Colonic mucosa (tissue), 4 donors: ENCODE data around the gene FREM3. TPM values are rescaled to one million over a fixed set of nuclear protein-coding genes. Genes with fewer than 3 reads are reported as not detected.

Experiments
- DNase-seq: peaks from one replicate; pipeline ENCODE4 v3.0.0-alpha.2; 2020
- H3K27ac ChIP-seq: fragments of 200-600 bp; one replicate; pipeline ENCODE4 v1.8.0; 2021
- H3K27me3 ChIP-seq: fragments of 200-600 bp; one replicate; pipeline ENCODE4 v1.8.0; 2021
- H3K36me3 ChIP-seq: fragments of 200-600 bp; one replicate; pipeline ENCODE4 v1.8.0; 2021
- H3K4me1 ChIP-seq: fragments of 200-600 bp; one replicate; pipeline ENCODE4 v1.8.0; 2021; ENCODE audit warnings: mild to moderate bottlenecking
- H3K4me3 ChIP-seq: fragments of 200-600 bp; one replicate; pipeline ENCODE4 v1.8.0; 2021
- H3K9ac ChIP-seq, 2 donors: one replicate each; pipeline ENCODE4 v1.7.0; 2013; ENCODE audit warnings: control low read depth in 2 of 2, low read depth in 2 of 2, low read length in 2 of 2
- H3K9me3 ChIP-seq: fragments of 200-600 bp; one replicate; pipeline ENCODE4 v1.8.0; 2021
- CTCF ChIP-seq: fragments of 200-600 bp; IDR thresholded peaks from one replicate; pipeline ENCODE4 v1.8.0; 2022; ENCODE audit warnings: antibody characterized with exemption, mild to moderate bottlenecking
- intact Hi-C: fragments of 100-400 bp; cut with DNase I; formaldehyde crosslinking; loops from one replicate; pipeline ENCODE4 v1.14.1; 2022
- total RNA-seq, 2 donors: library from RNA; stranded (reverse); fragmentation: NEBNext Ultra II Directional in 1 of 2; extraction: Animal tissue kit (Norgen Biotek cat#: 25700) in 1 of 2; gene quantifications; one replicate each; pipeline ENCODE4 v1.2.1, GENCODE V29; 2021
- donor health status: healthy.
- donor health status: DM: no; HTN: no; CAD: no.
- donor health status: DM: no; HTN: no; CAD: no.

Gene FREM3
- total RNA-seq, 2 donors from 2014 or later = 0.05 TPM; not detected in 1

DNA sequence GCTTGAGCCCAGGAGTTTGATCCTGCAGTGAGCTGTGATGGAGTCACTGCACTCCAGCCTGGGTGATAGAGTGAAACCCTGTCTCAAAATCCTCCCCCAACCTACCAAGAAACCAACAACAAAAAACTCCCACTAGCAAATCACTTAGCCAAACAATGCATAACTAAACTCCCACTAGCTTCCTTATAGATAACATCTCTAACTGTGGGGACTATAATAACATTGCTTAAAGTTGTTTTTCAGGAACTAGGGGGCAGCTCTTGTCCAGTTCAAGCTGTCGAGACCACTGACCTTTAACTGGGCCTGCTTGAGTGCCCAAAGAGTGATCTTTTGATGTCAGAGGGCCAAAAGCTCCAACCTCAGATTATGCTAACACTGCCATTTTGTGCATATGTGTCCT is 81.7 kb downstream of the FREM3 start:
- no peaks in the 10 kb centered on the region for H3K4me1 ChIP-seq
- H3K27ac ChIP-seq = no peak overlapping the region
- no peaks in the 10 kb centered on the region for H3K36me3 ChIP-seq
- intact Hi-C loops = no loop called here
- no peaks in the 10 kb centered on the region for H3K9me3 ChIP-seq
- no peaks in the 10 kb centered on the region for H3K27me3 ChIP-seq
- H3K9ac ChIP-seq = no peak overlapping the region
- no peak for DNase-seq
- TF ChIP-seq CTCF = no peak
- no peak overlapping the region for H3K4me3 ChIP-seq

DNA sequence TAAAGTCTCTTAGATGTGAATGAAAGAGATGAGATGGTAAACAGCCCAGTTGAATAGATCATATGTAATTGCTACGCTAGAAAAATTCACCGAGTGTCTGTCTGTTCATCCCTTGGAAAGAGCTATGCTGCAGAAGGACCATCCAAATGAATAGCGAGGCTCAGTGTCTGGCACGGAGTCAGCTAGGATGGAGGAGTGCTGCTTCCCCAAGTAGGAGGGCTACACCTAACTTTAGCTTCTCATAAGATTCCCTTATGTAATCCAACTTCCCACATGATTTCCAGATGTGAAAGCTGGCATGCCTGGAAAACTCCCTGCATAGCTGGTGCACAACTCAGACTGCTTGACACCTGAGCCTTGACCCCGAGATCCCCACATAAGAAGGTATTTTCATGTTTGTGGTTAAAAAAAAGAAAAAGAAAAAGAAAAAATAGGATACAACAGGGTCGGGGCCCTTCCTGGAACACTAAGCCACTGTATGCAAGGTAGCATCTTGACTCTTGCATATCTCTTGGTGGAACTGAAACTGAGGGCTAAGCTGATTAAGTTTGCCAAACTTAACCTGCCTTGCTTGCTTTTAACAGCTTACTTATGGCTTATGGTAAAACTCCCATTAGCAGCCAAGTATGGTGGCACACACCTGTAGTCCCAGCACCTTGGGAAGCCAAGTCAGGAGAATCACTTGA is 82.3 kb downstream of the FREM3 start:
- intact Hi-C loops = no loop called here
- DNase-seq = no peak
- no peak for TF ChIP-seq CTCF
- no peaks in the 10 kb centered on the region for H3K9me3 ChIP-seq
- no peak overlapping the region for H3K4me3 ChIP-seq
- no peaks in the 10 kb centered on the region for H3K4me1 ChIP-seq
- no peak overlapping the region for H3K9ac ChIP-seq
- no peaks in the 10 kb centered on the region for H3K27me3 ChIP-seq
- H3K27ac ChIP-seq = no peak overlapping the region
- H3K36me3 ChIP-seq = no peaks in the 10 kb centered on the region

GRCh38 chr4:143616771-143617170 is 83.7 kb downstream of the FREM3 start:
- H3K27ac ChIP-seq = no peak overlapping the region
- no peaks in the 10 kb centered on the region for H3K27me3 ChIP-seq
- H3K9ac ChIP-seq = no peak overlapping the region
- no peak overlapping the region for H3K4me3 ChIP-seq
- no peaks in the 10 kb centered on the region for H3K36me3 ChIP-seq
- TF ChIP-seq CTCF = no peak
- intact Hi-C loops = no loop called here
- no peak for DNase-seq
- no peaks in the 10 kb centered on the region for H3K9me3 ChIP-seq
- no peaks in the 10 kb centered on the region for H3K4me1 ChIP-seq

- H3K27ac ChIP-seq = no peak overlapping the region
- TF ChIP-seq CTCF = no peak
These were observed 91.0 kb downstream of the FREM3 start for GRCh38 chr4:143609492-143609891.

GRCh38 chr4:143606480-143606879 is 94.0 kb downstream of the FREM3 start:
- intact Hi-C loops = no loop called here
- DNase-seq = no peak
- TF ChIP-seq CTCF = no peak

More at GRCh38 chr4:143609492-143609891, 91.0 kb downstream of the FREM3 start:
- intact Hi-C loops = no loop called here
- no peak for DNase-seq
- Histone ChIP-seq H3K4me1 (no peaks in the 10 kb centered on the region), H3K9me3 (no peaks in the 10 kb centered on the region), H3K9ac (no peak overlapping the region), H3K4me3 (no peak overlapping the region), H3K27me3 (no peaks in the 10 kb centered on the region), H3K36me3 (no peaks in the 10 kb centered on the region)

More at GRCh38 chr4:143606480-143606879, 94.0 kb downstream of the FREM3 start:
- Histone ChIP-seq H3K9ac (no peak overlapping the region), H3K36me3 (no peaks in the 10 kb centered on the region), H3K27ac (no peak overlapping the region), H3K4me3 (no peak overlapping the region), H3K9me3 (no peaks in the 10 kb centered on the region), H3K4me1 (no peaks in the 10 kb centered on the region), H3K27me3 (no peaks in the 10 kb centered on the region)
